ENCODE measurements around the gene NUDT3. TPM values are rescaled to one million over a fixed set of nuclear protein-coding genes. Genes with fewer than 3 reads are reported as not detected.

Gene NUDT3
- total RNA-seq, 4 donors from 2014 or later = 9.6 to 27.9 (median 16.9) TPM

GRCh38 chr6:34425132-34425497, 32.6 kb upstream of the NUDT3 start:
- Histone ChIP-seq H3K27ac (peak overlapping the region; percentile 82 to 88 (median 86)), H3K9me3 (no peaks in the 10 kb centered on the region), H3K4me1 (peaks cover 3 to 20% (median 11%) of the 10 kb centered on the region in 4 donors), H3K27me3 (no peaks in the 10 kb centered on the region), H3K4me3 (peak overlapping the region; percentile 48 to 76 (median 60)), H3K36me3 (peaks cover 0 to 45% (median 23%) of the 10 kb centered on the region in 4 donors)
- in situ Hi-C loops (cut with MboI; ENCODE audit: low pct_ligation_motif_present in 1 of 4, low pct_unique_long_range_greater_than_20kb in 1 of 4, low sequenced_read_pairs in 3 of 4) = no loop called here
- no peak for TF ChIP-seq POLR2A (IDR thresholded peaks at IDR 0.05)
- TF ChIP-seq EP300 (IDR thresholded peaks at IDR 0.05; ENCODE audit: low read depth) = no peak
- no peak for TF ChIP-seq POLR2AphosphoS5 (IDR thresholded peaks at IDR 0.05)
- no peak for TF ChIP-seq CTCF (IDR thresholded peaks at IDR 0.05)
- no peak for DNase-seq
- intact Hi-C loops (cut with DNase I; ENCODE audit: low total_unique reads) = loop anchor here (10.0 kb wide), 1 partner anchor 1030 kb away; the partner anchor contains the start of gene FANCE
- WGBS, 2 donors (ENCODE audit: low coverage in 1 of 2) = 6% methylated on average over 10 of the region's 10 CpGs; no CpG with 5 or more reads in 1 of the 2 donors

GRCh38 chr6:34424200-34425131, 32.0 kb upstream of the NUDT3 start:
- no peaks in the 10 kb centered on the region for H3K9me3 ChIP-seq
- 61 to 70% methylated on average over 3 to 19 of the region's 19 CpGs for WGBS, 2 donors (ENCODE audit: low coverage in 1 of 2)
- H3K36me3 ChIP-seq = peaks cover 0 to 52% (median 26%) of the 10 kb centered on the region in 4 donors
- no peak for DNase-seq
- H3K4me1 ChIP-seq = peaks cover 3 to 20% (median 11%) of the 10 kb centered on the region in 4 donors
- peak overlapping the region; percentile 82 to 88 (median 86) for H3K27ac ChIP-seq
- H3K27me3 ChIP-seq = no peaks in the 10 kb centered on the region
- no peak for TF ChIP-seq CTCF (IDR thresholded peaks at IDR 0.05)
- no peak for TF ChIP-seq POLR2A (IDR thresholded peaks at IDR 0.05)
- no peak for TF ChIP-seq POLR2AphosphoS5 (IDR thresholded peaks at IDR 0.05)
- no peak for TF ChIP-seq EP300 (IDR thresholded peaks at IDR 0.05; ENCODE audit: low read depth)
- in situ Hi-C loops (cut with MboI; ENCODE audit: low pct_ligation_motif_present in 1 of 4, low pct_unique_long_range_greater_than_20kb in 1 of 4, low sequenced_read_pairs in 3 of 4) = loop anchor here in 1 of 4 donors (25.0 kb wide), 1 partner anchor 212 kb away; no protein-coding TSS in a partner anchor
- intact Hi-C loops (cut with DNase I; ENCODE audit: low total_unique reads) = loop anchor here (10.0 kb wide), 1 partner anchor 1030 kb away; the partner anchor contains the start of gene FANCE
- peak overlapping the region in 3 of 4 donors; percentile 48 to 76 (median 70) for H3K4me3 ChIP-seq

- in situ Hi-C loops (cut with MboI; ENCODE audit: low pct_ligation_motif_present in 1 of 4, low pct_unique_long_range_greater_than_20kb in 1 of 4, low sequenced_read_pairs in 3 of 4) (loop anchor here in 1 of 4 donors (25.0 kb wide), 1 partner anchor 211 kb away; no protein-coding TSS in a partner anchor), intact Hi-C loops (cut with DNase I; ENCODE audit: low total_unique reads) (loop anchor here (10.0 kb wide), 1 partner anchor 1032 kb away; the partner anchor contains the start of gene FANCE)
- WGBS, 2 donors (ENCODE audit: low coverage in 1 of 2) = 88 to 90% methylated on average over 4 to 5 of the region's 5 CpGs
- no peak overlapping the region for H3K4me3 ChIP-seq
- H3K9me3 ChIP-seq = no peaks in the 10 kb centered on the region
- H3K36me3 ChIP-seq = peaks cover 0 to 55% (median 28%) of the 10 kb centered on the region in 4 donors
- TF ChIP-seq POLR2AphosphoS5 (IDR thresholded peaks at IDR 0.05) (no peak), POLR2A (IDR thresholded peaks at IDR 0.05) (no peak), CTCF (IDR thresholded peaks at IDR 0.05) (no peak), EP300 (IDR thresholded peaks at IDR 0.05; ENCODE audit: low read depth) (no peak)
- peaks cover 3 to 20% (median 11%) of the 10 kb centered on the region in 4 donors for H3K4me1 ChIP-seq
- no peaks in the 10 kb centered on the region for H3K27me3 ChIP-seq
- no peak overlapping the region for H3K27ac ChIP-seq
- DNase-seq = no peak
Measured at GRCh38 chr6:34423254-34423653, 30.8 kb upstream of the NUDT3 start.

GRCh38 chr6:34418367-34418766, 25.9 kb upstream of the NUDT3 start:
- peaks cover 0 to 13% (median 8%) of the 10 kb centered on the region in 4 donors for H3K4me1 ChIP-seq
- in situ Hi-C loops (cut with MboI; ENCODE audit: low pct_ligation_motif_present in 1 of 4, low pct_unique_long_range_greater_than_20kb in 1 of 4, low sequenced_read_pairs in 3 of 4) = loop anchor here in 3 of 4 donors (10.0 to 25.0 kb wide), 4 partner anchors 174 to 254 kb away; partner anchors contain the start of gene SMIM29 (in 1 of the 3)
- no peak overlapping the region for H3K4me3 ChIP-seq
- no peaks in the 10 kb centered on the region for H3K9me3 ChIP-seq
- no peak for DNase-seq
- intact Hi-C loops (cut with DNase I; ENCODE audit: low total_unique reads) = loop anchor here (10.0 kb wide), 2 partner anchors 174 to 224 kb away; partner anchors contain the start of gene SMIM29
- H3K36me3 ChIP-seq = peaks cover 0 to 59% (median 24%) of the 10 kb centered on the region in 4 donors
- H3K27me3 ChIP-seq = no peaks in the 10 kb centered on the region
- 79% methylated on average over 5 of the region's 5 CpGs; no CpG with 5 or more reads in 1 of the 2 donors for WGBS, 2 donors (ENCODE audit: low coverage in 1 of 2)
- TF ChIP-seq POLR2A (IDR thresholded peaks at IDR 0.05) (no peak), POLR2AphosphoS5 (IDR thresholded peaks at IDR 0.05) (no peak), CTCF (IDR thresholded peaks at IDR 0.05) (no peak), EP300 (IDR thresholded peaks at IDR 0.05; ENCODE audit: low read depth) (no peak)
- H3K27ac ChIP-seq = no peak overlapping the region

Measured in transverse colon (tissue), 4 donors.